Renal pelvis (tissue), 4 donors: ENCODE data around the gene VMP1. TPM values are rescaled to one million over a fixed set of nuclear protein-coding genes. Genes with fewer than 3 reads are reported as not detected.
A peak's percentile ranks its signal among the peaks of the same experiment; 100 is the strongest.
"Not testable (repeated sequence)": the region's sequence is repeated elsewhere in the genome, so short reads cannot be mapped to it uniquely, and the experiment has no call there.

ENCODE experiments used
- DNase-seq: peaks from one replicate; pipeline ENCODE4 v3.0.0-alpha.2; 2013
- polyA plus RNA-seq, 3 donors: library from polyadenylated mRNA; unstranded; fragments of 120-200 nt; gene quantifications; one replicate each; pipeline ENCODE4 v1.2.1, GENCODE V29; 2013; ENCODE audit not compliant: insufficient read length in 3 of 3

Gene VMP1
- polyA plus RNA-seq, 3 donors, result 93.4 to 108 (median 97.7) TPM

GRCh38 chr17:59806322-59806721, 98.9 kb downstream of the VMP1 start:
- not testable (repeated sequence) for DNase-seq

- no peak for DNase-seq
Measured at GRCh38 chr17:59807892-59808509, 100.5 kb downstream of the VMP1 start.

GRCh38 chr17:59810894-59811153, 103.4 kb downstream of the VMP1 start:
- no peak for DNase-seq

DNA sequence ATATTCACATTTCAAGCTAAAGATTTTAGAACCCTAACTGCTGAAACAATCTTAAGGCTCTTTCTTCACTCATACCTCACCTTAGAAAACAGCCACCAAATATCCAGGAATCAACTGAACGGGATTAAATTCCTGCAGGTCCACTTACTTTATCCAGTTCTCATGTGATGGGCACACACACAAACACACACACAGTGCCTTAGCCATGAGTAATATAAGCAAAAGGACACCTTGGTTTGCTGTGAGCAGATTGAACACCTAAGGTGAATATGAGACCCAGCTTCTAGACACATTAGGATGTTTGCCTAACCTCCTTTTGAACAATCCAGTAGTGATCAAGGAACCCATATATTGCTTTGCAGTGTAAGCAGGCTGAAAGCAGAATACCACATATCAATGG, 103.8 kb downstream of the VMP1 start:
- no peak for DNase-seq

DNA sequence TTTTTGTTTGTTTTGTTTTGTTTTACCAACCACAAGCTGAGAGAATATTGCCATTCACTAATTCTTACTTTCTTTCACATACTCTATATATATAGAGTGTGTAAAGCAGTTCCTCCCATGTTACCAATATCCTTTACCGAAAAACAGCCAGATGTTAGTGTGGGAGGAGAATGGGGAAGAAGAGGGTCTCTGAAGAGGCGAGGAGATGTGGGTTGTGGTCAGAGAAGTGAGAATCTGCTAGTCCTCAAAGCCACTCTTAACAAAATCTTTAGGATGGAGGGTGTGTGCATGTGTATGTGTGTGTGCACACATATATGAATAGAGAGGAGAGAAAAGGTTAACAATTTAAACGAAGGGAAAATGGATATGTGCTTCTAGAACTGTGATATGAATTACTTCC, 104.7 kb downstream of the VMP1 start:
- no peak for DNase-seq

DNA sequence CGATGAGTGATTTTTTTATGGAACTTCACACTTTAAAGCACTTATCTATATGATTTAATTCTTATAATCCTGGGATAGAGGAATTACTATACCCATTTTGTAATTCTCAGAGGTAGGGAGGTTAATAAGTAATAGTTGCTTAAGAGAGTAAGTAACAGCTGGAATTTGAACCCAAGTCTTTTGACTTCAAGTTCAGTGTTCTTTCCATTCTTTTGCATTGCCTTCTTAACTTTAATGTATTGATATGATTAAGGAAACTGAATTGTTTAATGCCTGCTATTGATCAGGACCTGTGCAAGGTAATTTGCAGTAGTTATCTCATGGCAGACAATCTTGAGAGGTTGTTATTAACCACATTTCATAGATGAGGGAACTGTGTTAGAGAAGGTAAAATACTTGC, 106.8 kb downstream of the VMP1 start:
- no peak for DNase-seq

DNA sequence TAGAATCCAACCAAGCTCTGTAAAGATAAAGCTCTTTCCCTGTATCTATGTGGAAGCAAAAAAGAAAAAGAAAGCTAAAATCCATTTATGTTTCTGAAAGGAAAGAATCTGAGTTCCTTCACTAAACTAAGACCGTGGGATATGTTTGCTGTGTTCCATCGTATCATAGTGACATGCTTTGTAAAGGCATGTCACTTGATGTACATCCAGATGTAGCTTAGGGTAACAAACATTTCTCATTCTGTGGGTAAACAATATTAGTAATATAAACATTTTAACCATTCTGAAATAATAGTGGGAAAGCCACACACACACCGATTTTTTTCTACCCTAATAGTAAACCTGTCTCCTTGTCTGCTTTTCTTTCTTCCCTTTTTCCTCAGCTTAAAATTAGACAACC, 107.2 kb downstream of the VMP1 start:
- DNase-seq, result no peak

DNA sequence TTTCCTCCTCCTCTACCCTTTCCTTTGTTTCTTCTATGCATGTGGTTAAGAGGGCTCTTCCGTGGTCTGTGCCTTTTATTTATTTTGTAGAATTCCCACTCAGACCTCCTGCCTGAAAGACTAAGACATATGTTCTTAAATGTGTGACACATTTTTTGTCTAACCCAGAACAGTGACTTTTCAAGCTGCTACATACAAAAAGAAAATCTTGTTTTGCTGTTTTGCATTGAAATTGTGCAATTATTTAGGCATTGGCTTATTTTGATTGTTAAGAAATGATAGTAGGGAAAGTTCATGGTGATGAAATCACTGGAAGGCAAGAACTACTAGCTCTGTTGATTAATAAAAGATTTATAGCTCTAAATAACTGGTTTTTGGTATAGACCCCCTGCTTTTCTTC, 108.5 kb downstream of the VMP1 start:
- no peak for DNase-seq

DNA sequence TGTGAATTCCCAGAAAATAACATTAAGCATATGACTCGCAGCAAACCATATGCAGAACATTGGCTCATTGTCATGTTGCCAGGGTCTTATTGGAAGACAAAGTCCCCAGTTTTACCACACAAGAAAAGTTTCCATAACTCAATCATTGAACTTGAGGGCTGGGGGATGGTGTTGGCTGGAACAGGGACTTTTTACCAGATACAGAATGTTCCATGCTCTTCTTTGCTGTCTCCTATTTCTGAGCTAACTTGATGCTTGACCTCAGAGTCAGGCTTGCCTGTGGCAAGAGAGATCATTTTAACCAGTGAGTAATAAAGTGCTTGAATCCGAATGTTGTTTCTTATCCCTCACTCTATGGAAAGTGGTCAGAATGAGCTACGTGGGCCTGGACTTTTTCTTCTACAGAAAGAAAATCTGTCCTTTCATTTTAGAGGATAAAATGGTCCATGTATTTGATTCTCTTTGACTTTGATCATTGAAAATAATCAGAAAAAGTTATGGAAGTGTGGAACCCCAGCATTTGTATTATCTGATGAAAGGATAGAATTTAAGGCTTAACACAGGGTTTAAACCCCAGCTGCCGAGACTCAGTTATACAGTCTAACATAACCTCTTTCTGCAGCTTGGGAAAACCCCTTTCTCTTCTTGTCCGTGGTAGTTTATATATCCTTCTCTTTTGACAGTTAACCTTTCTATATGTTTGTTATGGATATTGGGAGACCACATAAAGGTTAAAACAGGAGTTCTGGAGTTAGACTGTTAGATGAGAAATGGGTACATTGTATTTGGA, 118.3 kb downstream of the VMP1 start:
- no peak for DNase-seq

DNA sequence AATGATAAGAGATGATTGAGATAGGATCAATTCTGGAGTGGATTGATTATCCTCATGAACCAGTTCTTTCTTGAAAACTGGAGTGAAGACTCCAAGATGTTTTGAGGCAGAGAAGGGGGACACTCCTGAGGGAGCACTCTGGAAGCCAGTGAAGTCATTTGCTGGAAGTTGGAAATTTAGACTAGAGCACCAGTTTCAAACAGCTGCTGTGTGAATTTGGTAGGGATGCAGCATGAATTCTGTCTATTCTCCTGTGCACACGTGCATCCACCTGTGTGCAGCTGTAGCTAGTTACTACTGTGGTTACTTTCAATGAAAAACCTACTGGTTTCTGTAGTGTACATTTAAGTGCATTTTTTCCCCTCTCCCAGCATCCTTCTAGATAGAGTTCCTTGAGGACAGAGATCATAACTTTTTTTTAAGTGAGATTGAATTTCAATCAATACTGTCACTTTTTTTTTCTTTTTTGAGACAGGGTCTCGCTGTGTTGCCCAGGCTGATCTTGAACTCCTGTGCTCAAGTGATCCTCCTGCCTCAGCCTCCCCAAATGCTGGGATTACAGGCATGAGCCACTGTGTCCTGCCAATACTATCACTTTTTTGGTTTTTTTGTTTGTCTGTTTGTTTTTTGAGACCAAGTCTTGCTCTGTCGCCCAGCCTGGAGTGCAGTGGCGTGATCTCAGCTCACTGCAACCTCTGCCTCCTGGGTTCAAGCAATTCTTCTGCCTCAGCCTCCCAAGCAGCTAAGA, 119.4 kb downstream of the VMP1 start:
- no peak for DNase-seq

- DNase-seq, result no peak
Measured at GRCh38 chr17:59827721-59828477, 120.4 kb downstream of the VMP1 start.

DNA sequence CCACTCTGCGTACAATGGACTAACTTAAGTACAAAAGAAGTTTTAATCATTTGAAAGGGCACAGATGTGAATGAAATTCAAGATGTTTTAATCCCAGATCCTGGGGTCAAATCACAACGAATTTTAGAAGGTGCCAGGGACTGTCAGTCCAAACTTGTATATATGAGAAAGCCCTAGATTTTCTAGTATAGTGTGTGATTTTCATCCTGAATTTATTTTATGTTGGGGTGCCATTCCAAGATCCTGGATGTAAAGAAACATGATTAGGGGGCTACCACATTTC, 121.0 kb downstream of the VMP1 start:
- DNase-seq, result no peak

- DNase-seq, result not testable (repeated sequence)
Measured at GRCh38 chr17:59828819-59829216, 121.4 kb downstream of the VMP1 start.

DNA sequence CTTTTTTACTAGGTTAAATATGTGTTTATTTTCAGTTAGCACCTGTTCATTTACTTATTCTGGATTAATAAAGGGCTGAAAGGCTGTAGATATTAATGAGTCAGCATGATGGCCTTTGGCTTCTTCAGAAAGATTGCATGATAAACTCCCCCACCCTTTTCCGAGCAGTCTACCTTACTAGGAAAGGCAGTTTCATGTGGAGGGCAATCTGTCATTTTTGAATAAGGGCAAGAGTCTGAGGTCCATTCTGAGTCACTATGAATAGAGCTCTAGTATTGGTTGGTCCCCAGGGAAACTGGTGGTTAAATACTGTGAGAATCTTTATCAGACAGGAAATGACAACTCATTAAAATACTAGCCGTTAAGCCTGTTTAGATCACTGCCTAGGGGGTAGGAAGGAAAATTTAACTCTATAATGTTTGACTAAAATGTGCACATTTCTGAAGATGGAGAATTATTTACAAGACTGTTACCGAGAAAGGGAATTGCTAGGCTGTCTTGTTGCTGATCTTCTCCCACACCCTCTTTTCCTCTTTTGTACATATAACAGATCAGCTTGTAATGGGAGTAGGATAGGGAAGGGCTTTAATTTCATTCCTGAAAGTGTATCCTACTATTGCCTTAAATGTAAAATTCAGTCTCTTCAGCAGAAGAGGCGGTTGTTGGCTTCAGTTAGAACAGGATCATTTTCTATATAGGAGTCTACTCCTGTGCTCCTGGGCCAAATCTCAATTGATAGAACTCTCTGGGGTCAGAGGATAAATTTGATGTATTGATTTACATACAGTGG, 122.0 kb downstream of the VMP1 start:
- peak; percentile 64 for DNase-seq

DNA sequence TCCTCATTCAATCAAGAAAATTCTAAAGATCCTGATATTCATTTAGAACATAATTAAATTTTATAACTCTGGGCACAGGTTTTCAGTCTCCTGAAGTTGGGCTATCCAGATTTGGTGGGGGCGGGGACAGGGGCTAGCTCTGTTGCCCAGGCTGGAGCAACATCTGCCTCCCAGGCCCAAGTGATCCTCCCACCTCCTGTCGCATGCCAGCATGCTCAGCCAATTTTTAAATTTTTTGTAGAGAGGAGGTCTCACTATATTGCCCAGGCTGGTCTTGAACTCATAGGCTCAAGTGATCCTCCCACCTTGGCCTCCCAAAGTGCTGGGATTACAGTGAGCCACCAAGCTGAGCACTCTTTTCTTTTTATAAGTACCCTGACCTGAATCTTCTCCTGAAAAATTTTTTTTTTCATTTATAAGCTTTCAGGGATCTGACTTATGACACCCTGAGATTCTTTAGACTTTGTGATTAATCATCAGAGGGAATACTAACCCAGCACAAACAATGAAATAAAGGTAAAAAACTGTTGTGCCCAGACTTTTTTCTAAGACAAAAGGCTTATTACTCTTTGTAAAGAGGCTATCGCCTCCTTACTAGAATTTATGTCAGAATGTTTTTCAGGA, 122.7 kb downstream of the VMP1 start:
- no peak for DNase-seq

GRCh38 chr17:59830846-59831486, 123.5 kb downstream of the VMP1 start:
- no peak for DNase-seq

DNA sequence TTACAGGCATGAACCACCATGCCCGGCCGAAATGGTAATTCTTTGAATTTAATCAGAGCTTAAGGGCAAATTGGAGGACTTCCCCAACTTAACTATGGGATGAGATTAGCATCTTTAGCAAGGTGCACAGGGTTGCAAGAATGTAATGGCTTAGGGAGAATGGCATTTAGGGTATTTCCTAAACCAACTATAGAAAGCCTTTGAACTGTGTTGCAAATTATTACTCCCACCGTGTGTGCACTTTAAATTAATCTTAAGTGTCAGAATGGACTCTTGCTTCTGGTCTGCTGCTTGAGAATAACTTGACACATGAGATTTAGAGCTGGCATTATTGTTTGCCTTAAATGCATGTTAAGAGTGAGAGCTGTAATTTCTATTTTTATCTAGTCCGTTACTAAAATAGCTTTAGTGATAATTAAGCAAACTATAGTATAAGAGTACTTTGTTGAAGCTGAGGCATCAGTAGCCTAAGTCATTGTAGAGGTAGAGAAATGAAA, 125.5 kb downstream of the VMP1 start:
- no peak for DNase-seq

DNA sequence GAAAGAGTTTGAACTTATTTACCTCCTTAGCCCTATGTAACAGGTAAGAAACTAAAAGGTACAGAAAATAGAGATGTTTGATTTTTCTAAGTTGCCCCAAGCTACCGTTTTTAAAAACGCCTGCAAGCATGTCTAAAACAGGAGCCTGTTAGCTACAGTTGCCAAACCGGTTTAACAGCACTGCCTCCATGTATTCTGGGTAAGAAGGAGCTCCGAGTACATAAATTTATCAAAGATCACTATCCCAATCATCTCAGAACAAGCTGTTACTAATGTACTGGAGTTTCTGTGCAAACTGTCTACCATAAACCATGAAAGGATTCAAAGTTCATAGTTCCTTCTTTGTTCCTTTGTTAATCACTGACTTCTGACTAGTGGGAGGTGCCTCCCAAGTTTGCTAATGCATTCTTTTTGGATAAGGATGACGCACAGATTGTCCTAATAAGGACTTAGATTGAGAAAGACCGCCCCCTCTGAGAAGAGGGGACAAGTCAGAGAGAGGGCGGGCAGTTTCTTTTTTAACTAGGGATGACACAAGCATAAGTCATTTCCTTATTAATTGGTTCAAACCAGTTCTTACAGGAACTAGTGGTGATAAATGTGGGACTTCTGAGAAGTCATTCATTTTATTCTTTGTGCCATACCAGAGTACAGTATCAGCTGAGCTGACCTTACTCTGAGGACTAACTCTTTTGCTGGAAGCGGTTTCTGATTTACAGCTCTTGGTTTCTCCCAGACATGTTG, 130.0 kb downstream of the VMP1 start:
- peak; percentile 96 for DNase-seq

DNA sequence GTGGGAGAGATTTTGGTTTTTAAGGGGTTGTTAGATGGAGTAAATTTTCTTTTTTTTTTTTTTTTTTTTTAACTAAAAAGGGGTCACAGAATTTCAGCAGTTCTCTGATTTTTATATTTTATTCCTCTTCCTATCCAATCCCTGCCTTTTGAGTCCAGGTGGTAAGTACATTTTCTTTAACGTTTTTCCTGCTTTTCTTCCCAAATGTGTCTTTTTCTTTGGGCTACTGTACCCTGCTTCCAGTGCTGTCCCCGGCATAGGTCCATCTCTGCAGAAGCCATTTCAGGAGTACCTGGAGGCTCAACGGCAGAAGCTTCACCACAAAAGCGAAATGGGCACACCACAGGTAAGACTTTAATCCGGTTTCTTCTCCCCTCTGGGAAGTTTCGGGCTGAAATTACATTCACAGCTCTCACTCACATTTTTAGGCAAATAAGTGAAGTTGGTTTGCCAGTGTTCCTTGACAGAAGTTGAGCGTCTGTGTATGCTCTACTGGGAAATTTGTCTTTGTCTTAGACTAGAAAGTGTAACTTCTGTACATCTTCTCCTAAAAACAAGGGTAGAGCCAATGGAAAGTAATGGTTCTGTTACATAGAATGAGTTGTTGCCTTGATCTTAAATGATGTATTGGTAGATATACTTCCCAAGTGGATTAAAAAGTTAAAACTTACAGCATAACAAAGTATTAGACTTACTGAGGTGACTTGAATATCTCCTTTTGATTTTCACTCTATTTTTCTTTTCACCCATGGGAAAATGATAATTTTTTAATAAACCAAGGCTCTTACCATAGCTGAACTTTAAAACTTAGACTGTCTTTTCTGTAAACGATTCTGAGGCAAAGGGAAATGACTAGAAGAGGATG, 130.8 kb downstream of the VMP1 start:
- no peak for DNase-seq
